Measurements from ENCODE around the gene NDUFA7.
"Not testable (repeated sequence)": the region's sequence is repeated elsewhere in the genome, so short reads cannot be mapped to it uniquely, and the experiment has no call there.

Gene NDUFA7

DNA sequence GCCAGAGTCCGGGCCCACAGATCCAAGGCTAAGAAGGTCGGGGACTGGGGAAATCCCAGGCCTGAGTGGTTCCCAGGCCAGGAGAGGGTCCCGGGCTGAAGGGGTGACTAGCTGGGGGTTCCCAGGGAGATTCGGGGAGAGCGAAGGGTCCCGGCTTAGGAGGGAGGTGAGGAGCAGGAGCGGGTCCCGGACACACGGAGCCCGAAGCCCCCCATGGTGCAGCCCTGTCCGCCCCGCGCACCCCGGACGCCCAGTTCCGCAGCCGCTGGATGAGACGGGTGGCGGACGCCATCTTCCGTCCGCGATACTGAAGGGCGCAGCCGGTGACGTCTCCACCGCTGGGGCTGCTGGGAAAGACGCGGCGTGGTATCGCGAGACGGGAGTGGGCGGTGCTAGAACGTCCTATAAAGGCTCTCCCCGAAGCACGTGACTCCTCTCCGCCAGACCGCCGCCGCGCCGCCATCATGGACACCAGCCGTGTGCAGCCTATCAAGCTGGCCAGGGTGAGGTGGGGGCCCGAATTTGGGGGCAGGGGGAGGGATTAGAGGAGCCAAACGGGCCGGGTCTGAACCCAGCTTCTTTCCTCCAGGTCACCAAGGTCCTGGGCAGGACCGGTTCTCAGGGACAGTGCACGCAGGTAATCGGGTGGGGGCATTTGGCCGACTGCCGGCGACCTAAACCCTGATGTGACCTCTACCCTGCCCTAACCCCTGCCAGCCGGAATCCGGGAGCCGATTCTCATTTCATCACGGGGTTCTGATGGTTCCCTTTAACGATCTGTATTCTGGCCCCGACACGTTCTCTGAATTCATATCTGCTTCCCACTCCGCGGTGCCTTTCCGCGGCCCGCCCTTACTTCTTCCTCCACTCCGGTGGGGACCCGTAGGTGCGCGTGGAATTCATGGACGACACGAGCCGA is at the start of gene NDUFA7, which contains the start of gene RPS28:
Gene NDUFA7 (minus strand): TSS at position 309 of the 919 bp plus-strand sequence. CDS start 17 bp downstream, at position 292.
Gene RPS28 (plus strand): TSS at position 430 of the 919 bp plus-strand sequence. CDS start 35 bp downstream, at position 465.
- peak; percentile 86 for DNase-seq (ENCODE audit: low spot score)

DNA sequence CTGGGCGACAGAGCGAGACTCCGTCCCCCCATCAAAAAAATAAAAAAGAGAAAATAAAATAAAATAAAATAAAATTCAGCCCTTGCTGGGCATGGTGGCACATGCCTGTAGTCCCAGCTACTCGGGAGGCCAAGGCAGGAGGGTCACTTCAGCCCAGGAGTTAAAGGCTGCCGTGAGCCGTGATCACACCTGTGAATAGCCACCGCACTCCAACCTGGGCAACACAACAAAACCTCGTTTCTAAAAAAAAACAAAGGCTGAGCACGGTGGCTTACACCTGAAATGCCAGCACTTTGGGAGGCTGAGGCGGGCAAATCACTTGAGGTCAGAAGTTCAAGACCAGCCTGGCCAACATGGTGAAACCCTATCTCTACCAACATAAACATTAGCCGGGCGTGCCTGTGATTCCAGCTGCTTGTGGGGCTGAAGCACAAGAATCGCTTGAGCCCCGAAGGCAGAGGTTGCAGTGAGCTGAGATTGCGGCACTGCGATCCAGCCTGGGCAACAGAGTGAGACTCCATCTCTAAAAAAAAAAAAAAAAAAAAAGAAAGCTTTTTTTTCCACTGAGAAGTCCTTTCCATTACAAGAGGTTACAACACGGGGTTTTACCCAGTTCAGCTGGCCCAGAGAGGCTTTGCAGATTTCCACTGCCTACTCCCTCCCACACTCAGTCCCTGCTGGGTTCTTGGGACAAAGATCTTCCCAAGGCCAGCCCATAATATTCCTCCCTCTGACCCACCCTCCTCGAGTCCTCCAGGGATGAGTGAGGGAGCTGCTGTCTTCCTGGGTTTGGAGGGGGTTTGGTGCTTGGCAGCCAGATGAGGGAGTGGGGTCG is 49.2 kb upstream of the NDUFA7 start:
- DNase-seq (ENCODE audit: low spot score): no peak

DNA sequence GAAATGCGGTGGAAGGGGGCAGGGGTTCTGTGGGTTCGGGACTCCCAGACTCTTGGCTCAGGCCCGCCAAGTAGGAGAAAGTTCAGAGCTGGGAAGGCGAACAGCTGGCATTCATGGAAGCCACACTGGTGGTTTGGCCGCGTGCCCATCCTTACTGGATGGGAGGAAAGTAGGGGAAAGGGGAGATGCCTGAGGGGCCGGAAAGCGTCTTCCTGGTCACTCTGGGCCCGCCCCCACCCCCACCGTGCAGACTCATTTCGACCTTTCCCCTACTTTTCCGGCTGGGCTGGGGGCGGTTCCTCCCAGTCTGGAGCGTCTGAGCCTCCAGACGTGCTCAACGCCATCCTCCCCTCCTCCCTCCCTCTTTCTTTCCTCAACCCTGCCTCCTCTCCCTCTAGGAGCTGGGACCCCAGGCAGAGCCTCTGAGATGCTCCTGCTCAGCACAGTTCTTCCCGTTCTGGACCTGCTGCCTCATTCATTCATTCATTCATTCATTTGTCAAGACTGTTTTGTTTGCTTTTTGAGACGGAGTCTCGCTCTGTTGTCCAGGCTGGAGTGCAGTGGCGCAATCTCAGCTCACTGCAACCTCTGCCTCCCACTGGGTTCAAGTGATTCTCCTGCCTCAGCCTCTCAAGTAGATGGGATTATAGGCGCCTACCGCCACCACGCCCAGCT is 46.3 kb upstream of the NDUFA7 start:
- peak; percentile 63 for DNase-seq (ENCODE audit: low spot score)

DNA sequence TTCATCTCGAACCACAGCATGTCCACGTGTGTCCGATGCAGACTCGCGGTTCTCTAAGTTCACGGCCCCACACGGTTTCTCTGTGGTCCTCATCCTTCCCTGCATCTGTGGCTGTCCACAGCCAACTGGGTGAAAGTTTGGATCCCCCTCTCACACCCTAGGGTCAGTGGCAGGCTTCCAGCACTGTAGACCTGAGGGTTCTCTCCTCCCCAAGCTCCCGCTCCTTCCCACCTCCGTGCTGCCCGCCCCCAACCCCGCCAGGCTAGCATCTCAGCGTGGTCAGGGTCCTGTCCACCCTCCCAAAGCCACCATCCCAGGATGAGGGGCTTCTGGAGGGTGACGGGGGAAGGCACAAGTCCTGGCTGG is 45.8 kb upstream of the NDUFA7 start:
- no peak for DNase-seq (ENCODE audit: low spot score)

DNA sequence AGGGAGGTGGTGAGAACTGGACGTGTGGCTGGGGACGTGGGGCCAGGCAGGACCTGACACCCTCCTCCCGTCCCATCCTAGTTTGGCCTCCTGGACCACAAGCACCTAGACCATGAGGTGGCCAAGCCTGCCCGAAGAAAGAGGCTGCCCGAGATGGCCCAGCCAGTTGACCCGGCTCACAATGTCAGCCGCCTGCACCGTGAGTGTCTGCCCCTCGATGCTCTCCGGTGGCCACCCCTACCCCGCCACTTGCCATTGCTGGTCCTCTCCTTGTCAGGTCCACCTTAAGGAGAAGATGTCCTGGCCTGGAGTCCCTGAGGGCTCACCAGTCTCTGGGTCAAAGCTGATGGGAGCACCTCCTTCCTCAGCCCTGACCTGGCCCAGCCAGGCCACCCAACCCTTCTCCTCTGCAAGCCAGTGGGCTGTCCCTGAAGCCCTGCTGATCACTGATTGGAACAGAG is 45.0 kb upstream of the NDUFA7 start:
- DNase-seq (ENCODE audit: low spot score): no peak

DNA sequence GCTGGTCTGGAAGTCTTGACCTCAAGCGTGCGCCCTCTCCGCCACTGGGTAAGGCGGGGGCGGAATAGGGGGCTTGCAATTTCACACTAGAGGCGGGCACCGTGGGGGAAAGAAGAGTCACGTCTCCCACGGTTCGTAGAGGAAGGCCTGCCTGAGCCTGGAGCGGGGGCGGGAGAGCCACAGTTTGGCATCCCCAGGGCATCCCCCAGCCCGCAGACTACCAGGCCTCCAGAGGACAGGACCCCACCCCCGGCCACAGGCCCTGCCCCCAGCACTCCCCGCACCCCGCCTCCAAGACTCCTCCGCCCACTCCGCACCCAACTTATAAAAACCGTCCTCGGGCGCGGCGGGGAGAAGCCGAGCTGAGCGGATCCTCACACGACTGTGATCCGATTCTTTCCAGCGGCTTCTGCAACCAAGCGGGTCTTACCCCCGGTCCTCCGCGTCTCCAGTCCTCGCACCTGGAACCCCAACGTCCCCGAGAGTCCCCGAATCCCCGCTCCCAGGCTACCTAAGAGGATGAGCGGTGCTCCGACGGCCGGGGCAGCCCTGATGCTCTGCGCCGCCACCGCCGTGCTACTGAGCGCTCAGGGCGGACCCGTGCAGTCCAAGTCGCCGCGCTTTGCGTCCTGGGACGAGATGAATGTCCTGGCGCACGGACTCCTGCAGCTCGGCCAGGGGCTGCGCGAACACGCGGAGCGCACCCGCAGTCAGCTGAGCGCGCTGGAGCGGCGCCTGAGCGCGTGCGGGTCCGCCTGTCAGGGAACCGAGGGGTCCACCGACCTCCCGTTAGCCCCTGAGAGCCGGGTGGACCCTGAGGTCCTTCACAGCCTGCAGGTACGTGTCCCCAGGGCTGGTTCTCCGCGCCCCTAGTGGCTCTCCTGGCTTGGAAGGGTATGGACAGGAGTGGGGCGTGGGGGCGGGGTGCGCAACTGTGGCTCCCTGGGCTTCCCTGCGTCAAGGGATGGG is 42.9 kb upstream of the NDUFA7 start, which contains the start of gene ANGPTL4:
Gene ANGPTL4 (plus strand): TSS at position 353 of the 969 bp plus-strand sequence. CDS start 167 bp downstream, at position 520.
- peak; percentile 69 for DNase-seq (ENCODE audit: low spot score)

DNA sequence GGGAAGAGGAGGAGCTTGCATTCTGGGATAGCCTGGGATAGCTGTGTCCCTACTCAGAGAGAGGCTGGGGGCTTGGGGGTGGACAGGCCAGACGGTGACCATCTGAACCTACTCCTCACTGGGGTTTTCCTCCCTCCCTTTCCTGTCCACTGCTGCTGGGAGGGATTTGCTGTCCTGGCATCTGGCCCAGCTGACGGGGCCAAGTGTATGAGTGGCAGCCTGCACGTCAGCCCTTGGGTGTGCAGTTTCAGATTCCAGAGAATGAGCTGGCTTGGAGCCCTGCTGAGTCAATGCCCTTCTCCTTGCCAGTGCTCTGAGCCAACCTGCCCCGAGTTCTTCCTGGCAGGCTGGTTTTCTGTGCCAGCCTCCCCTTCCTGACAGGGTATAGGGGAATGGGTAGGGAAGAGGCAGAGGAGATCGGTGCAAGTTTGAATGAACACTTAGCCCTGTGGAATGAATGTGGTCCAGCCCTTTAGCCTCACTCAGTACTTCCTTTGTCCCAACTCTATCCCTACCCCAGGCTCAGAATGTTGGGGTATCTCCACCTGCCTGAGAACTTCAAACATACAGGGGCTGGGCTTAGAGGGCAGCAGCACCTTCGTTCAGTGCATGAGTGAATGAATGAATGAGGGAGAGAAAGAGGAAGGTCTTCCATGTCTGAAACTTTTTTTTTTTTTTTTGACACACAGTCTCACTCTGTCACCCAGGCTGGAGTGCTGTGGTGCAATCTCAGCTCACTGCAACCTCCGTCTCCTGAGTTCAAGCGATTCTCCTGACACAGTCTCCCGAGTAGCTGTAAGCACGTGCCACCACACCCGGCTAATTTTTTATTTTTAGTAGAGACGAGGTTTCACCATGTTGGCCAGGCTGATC is 41.0 kb upstream of the NDUFA7 start:
- peak; percentile 66 for DNase-seq (ENCODE audit: low spot score)

DNA sequence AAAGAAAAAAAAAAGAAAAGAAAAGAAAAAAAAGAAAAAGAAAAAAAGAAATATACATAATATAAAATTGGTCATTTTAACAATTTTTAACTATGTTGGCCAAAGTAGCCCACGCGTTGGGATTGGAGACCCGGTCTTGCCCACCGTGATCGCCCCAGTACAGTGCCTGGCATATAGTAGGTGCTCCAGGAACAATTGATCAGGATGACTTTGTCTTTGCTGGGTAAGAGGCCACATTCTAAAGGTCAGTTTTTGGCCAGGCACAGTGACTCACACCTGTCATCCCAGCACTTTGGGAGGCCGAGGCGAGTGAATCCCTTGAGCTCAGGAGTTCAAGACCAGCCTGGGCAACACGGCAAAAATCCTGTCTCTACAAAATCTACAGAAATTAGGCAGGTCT is 39.0 kb upstream of the NDUFA7 start:
- no peak for DNase-seq (ENCODE audit: low spot score)

DNA sequence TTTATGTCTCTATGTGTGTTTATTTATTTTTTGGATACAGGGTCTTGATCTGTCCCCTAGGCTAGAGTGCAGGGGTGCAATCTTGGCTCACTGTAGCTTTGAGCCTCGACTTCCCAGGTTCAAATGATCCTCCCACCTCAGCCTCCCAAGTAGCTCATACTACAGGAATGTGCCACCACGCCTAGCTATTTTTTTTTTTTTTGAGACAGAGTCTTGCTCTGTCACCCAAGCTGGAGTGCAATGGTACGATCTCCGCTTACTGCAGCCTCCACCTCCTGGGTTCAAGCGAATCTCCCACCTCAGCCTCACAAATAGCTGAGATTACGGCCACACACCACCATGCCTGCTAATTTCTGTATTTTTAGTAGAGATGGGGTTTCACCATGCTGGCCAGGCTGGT is 37.8 kb upstream of the NDUFA7 start:
- no peak for DNase-seq (ENCODE audit: low spot score)

DNA sequence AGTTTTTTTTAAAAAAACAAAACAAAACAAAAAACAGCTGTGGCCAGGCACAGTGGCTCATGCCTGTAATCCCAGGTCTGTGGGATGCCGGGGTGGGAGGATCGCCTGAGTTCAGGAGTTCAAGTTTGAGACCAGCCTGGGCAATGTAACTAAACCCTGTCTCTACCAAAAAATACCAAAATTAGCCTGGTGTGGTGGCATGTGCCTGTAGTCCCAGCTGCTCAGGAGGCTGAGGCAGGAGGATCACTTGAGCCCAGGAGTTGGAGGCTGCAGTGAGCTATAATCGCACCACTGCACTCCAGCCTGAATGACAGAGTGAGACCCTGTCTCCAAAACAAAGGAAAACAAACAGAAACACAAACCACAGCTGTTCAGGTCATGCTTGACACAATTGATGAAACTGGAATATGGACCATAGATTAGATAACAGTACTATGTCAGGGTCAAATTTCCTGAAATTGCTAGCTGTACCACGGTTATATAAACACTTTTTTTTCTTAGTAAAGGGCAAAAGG is 35.9 kb upstream of the NDUFA7 start:
- DNase-seq (ENCODE audit: low spot score): no peak

DNA sequence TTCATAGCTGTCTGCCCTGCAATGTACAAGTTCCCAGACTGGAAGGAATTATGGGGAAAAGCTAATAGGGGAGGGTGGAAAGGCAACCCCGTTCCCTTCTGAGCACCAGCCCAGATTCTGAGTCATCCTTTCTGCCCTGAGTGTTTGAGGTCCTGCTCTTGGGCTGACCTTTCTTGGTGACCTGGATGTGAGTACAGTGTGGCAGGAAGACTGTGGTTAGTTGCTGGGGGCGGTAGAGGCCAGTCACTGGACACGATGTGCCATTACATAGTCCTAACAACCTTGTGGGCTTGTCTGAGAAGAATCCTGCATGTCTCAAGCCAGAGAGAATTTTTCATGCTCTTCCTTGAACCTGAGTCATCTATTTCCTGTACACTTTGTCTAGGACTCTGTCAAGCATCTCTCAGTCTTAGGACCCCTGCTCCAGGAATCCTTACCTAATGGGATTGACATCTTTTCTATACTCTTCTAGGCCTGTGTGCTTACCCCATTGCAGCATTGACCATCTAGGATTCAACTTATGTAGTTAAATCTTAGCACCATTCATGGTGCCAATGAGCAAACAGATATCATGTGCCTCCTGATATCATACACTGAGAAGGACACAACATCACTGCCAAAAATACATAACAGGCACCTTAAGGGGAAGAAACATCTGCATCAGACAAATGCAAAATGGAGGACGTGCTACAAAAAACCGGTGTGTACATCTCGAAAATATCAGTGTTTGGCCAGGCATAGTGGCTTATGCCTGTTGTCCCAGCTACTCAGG is 34.6 kb upstream of the NDUFA7 start:
- no peak for DNase-seq (ENCODE audit: low spot score)

DNA sequence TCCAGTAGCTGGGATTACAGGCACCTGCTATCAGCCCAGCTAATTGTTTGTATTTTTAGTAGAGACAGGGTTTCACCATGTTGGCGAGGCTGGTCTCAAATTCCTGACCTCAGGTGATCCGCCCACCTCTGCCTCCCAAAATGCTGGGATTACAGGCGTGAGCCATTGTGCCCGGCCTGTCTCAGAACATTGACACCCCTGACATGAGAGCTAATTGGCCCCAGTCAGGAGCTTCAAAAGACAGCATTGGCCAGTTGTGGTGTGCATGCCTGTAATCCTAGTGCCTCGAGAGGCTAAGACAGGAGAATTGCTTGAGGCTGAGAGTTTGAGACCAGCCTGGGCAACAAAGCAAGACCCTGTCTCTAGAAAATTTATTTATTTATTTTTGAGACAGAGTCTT is 31.7 kb upstream of the NDUFA7 start:
- not testable (repeated sequence) for DNase-seq (ENCODE audit: low spot score)

DNA sequence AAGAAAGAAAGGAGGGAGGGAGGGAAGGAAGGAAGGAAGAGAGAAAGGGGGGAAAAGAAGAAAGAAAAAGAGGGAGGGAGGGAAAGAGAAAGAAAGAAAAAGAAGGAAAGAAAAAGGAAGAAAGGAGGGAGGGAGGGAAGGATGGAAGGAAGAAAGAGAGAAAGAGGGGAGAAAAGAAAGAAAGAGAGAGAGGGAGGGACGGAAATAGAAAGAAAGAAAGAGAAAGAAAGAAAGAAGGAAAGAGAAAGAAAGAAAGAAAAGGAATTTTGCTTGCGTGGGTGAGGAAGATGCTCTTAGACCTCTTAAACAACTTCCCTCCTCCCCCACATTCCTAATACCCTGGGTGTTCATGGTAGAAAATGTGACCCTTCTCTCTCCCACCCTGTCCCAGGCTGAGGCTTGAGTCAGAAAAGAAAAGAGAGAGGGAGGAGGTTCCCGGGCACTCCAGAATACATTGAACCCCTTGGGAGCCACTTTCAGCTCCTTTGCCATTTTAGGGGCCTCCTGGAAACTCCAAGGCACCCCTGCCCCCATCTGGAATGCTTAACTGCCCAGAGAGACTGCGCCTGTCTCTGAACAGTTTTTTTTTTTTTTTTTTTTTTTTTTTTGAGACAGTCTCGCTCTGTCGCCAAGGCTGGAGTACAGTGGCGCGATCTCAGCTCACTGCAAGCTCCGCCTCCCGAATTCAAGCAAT is 31.1 kb upstream of the NDUFA7 start:
- DNase-seq (ENCODE audit: low spot score): no peak

DNA sequence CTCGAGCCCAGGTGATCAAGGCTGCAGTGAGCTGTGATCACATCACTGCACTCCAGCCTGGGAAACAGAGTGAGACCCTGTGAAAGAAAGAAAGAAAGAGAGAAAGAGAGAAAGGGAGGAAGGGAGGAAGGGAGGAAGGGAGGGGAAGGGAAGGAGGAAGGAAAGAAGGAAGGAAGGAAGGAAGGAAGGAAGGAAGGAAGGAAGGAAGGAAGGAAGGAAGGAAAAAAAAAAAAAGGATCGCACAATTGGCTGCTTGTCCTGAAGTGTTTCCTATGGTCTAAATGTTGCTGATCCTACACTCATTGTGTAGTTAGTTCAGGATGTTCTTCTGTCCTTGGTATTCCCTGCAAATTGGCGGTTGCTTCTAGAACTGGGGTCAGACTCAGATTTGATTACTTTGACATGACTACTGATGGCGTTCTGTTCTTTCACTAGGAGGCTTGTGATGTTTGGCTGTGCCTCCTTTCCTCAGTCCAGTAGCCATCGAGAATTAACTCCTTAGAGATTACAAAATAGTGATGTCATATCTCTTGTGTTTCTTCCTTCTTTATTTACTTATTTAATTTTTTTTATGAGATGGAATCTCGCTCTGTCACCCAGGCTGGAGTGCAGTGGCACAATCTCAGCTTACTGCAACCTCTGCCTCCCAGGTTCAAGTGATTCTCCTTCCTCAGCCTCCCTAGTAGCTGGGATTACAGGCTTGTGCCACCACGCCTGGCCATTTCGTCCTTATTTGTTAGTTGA is 28.6 kb upstream of the NDUFA7 start:
- DNase-seq (ENCODE audit: low spot score): not testable (repeated sequence)

DNA sequence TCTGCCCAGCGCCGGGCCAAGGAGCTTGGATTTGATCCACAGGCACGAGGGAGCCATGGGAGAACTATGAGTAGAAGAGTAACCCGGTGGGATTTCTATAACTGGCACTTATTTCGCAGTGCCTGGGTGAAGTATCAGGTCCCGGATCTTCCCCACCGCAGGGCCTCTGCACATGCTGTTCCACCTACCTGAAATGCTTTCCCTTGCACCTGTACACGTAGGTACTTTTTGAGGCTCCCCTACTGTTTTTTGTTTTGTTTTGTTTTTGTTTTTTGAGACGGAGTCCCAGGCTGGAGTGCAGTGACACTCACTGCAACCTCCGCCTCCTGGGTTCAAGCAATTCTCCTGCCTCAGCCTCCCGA is 22.3 kb upstream of the NDUFA7 start:
- no peak for DNase-seq (ENCODE audit: low spot score)

DNA sequence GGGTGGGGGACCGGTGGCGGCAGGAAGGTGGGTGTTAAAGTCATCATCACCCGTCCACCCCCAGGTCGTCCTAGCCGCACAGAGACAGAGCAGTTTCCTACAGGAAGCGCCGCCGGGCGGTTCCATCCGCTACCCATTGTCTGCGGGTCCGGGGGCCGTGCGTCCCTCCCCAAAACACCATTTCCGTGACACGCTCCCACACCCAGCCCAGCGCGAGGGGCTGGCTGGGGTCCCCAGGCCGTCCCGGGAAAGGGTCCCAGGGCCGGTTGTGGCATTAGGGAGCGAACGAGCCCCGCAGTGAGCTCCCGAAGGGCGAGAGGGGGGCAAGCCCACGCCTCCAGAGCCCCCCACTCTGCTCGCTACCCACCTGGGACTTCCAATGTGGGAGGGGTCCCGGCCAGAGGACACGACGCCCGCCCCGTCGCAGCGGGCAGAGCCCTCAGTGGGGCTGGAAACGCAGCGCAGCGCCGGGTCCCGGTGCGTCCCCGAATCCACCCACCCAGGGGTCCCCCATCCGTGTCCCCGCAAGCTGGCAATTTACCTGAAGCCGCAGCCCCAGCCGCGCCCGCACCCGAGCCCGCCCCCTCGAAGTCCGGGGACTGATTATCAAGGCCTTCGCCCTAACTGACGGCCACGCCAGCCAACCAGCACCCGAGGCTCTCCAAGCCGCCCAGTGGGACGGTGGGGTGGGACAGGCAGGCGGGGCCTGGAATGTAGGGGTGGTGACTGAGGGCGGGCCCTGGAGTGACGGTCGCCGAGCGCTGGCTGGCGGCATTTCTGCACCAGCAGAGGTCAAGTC is 21.7 kb upstream of the NDUFA7 start, which contains the start of gene KANK3:
Gene KANK3 (minus strand): TSS at position 579 of the 799 bp plus-strand sequence. CDS start 5,434 bp downstream, outside the sequence.
- DNase-seq (ENCODE audit: low spot score): peak; percentile 99

DNA sequence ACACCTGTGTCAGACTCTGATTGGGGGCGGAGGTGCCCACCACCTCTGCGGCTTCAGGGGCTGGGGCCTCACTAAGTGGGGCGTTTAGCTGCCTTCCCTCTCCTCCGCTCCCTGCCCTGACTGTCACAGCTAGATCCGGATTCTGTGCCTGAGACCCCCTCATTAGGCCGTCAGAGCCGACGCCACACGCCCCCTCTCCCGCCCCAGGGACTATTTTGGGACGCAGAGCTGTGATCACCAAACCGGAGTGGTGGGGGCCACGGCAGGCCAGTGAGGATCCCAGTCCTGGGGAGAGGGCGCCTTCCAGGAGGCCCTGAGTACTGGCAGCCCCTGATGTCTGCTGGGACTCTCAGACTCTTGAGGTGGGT is 21.1 kb upstream of the NDUFA7 start:
- DNase-seq (ENCODE audit: low spot score): peak; percentile 4
